GM21447 (cell line): Measurements from ENCODE around the gene SLC35E3.
A peak's percentile ranks its signal among the peaks of the same experiment; 100 is the strongest.
"Not testable (repeated sequence)": the region's sequence is repeated elsewhere in the genome, so short reads cannot be mapped to it uniquely, and the experiment has no call there.

Source experiments
- ATAC-seq: cut with Tn5 transposase; IDR thresholded peaks from one replicate; pipeline ENCODE4 v1.9.1; 2021; ENCODE audit not compliant: unreplicated experiment

The SLC35E3 gene

GRCh38 chr12:68793975-68794652, 48.1 kb downstream of the SLC35E3 start:
- no peak for ATAC-seq

- ATAC-seq, result no peak
Observed at GRCh38 chr12:68794653-68795251, 48.8 kb downstream of the SLC35E3 start.

GRCh38 chr12:68796399-68796798, 50.4 kb downstream of the SLC35E3 start:
- ATAC-seq, result no peak

GRCh38 chr12:68798882-68799234, 52.9 kb downstream of the SLC35E3 start:
- no peak for ATAC-seq

GRCh38 chr12:68800294-68800693, 54.3 kb downstream of the SLC35E3 start:
- no peak for ATAC-seq

- not testable (repeated sequence) for ATAC-seq
Observed at GRCh38 chr12:68801124-68801523, 55.1 kb downstream of the SLC35E3 start.

- ATAC-seq, result not testable (repeated sequence)
Observed at GRCh38 chr12:68802372-68802745, 56.4 kb downstream of the SLC35E3 start.

GRCh38 chr12:68802911-68803651, 57.1 kb downstream of the SLC35E3 start:
- ATAC-seq, result not testable (repeated sequence)

- ATAC-seq, result no peak
Observed at GRCh38 chr12:68803948-68804656, 58.1 kb downstream of the SLC35E3 start.

- ATAC-seq, result no peak
Observed at GRCh38 chr12:68804657-68805591, 58.9 kb downstream of the SLC35E3 start.

GRCh38 chr12:68805592-68806120, 59.7 kb downstream of the SLC35E3 start:
- ATAC-seq, result no peak

GRCh38 chr12:68806488-68807237, 60.7 kb downstream of the SLC35E3 start:
- no peak for ATAC-seq

- not testable (repeated sequence) for ATAC-seq
Observed at GRCh38 chr12:68807274-68807575, 61.2 kb downstream of the SLC35E3 start.

GRCh38 chr12:68807576-68808387, 61.8 kb downstream of the SLC35E3 start, which contains the start of gene MDM2:
MDM2 (plus strand) TSS chr12:68808177; CDS start chr12:68808478, 301 bp downstream.
- ATAC-seq, result peak; percentile 69

GRCh38 chr12:68808388-68809189, 62.6 kb downstream of the SLC35E3 start:
- peak; percentile 61 for ATAC-seq

GRCh38 chr12:68809190-68810026, 63.4 kb downstream of the SLC35E3 start:
- no peak for ATAC-seq

- ATAC-seq, result not testable (repeated sequence)
Observed at GRCh38 chr12:68810027-68810389, 64.0 kb downstream of the SLC35E3 start.
